ENCODE data around the gene GMCL1.
"Not testable (repeated sequence)": the region's sequence is repeated elsewhere in the genome, so short reads cannot be mapped to it uniquely, and the experiment has no call there.

GMCL1 gene

GRCh38 chr2:69848186-69848790 lies 18.8 kb downstream of the GMCL1 start:
- no peak for DNase-seq (ENCODE audit: low read depth in 3 of 3)

DNA sequence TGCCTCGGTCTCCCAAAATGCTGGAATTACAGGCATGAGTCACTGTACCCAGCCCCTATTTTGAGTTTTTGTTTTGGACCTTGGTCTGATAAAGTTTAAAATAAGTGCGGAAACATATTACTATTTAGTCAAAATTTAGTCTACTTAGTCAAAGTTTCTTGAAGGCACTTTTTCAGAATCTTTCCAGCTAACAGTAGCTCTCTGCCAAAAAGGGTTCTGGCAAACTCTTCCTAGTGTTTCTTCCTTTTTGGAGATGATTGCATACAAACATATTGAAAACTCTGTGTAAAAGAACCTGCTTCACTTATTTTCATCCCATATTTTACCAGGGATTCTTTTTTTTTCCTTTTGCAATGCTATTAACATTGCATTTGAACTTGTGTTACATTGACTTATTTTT lies 28.8 kb downstream of the GMCL1 start:
- no peak for DNase-seq (ENCODE audit: low read depth in 3 of 3)

DNA sequence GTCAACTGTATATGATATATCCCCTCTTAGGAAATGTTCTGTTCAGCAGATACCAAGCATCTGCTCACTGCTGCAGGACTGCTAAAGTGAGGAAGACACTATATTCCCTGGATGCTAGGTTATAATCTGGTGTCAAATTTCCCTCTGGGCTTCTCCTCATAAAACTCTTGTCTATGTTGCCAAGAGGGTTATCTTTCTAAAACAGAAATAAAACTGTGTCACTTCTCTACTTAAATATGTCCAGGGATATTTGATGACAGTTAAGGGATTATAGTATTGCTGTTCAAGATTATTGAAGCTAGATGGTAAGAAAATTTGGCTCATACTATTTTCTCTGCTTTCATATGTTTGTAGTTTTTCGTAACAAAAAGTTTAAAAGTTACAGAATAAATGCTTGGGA lies 33.8 kb downstream of the GMCL1 start:
- no peak for DNase-seq (ENCODE audit: low read depth in 3 of 3)

- no peak for DNase-seq (ENCODE audit: low read depth in 3 of 3)
These were observed 59.0 kb downstream of the GMCL1 start for GRCh38 chr2:69888451-69888850.

- DNase-seq (ENCODE audit: low read depth in 3 of 3) = no peak
These were observed 59.8 kb downstream of the GMCL1 start for GRCh38 chr2:69889302-69889701.

DNA sequence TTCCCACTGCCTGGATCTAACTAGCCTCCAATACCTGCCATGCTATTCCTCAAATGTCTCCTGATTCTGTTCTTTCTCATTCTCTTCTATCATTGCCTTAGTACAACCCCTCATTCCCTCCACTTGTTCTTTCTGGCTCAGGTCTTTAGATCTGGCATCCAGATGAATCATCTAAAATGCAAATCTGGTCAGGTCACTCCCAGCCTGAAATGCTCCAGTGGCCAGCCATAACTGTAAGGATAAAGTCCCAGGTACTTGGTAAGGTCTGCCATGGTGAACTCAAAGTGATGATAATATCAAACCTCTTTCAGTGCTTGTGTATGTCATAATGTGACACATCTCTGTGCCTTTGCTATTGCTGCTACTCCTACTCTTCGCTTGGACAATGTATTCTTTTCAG lies 61.4 kb downstream of the GMCL1 start:
- no peak for DNase-seq (ENCODE audit: low read depth in 3 of 3)

- DNase-seq (ENCODE audit: low read depth in 3 of 3) = not testable (repeated sequence)
These were observed 63.5 kb downstream of the GMCL1 start for GRCh38 chr2:69892838-69893424.

DNA sequence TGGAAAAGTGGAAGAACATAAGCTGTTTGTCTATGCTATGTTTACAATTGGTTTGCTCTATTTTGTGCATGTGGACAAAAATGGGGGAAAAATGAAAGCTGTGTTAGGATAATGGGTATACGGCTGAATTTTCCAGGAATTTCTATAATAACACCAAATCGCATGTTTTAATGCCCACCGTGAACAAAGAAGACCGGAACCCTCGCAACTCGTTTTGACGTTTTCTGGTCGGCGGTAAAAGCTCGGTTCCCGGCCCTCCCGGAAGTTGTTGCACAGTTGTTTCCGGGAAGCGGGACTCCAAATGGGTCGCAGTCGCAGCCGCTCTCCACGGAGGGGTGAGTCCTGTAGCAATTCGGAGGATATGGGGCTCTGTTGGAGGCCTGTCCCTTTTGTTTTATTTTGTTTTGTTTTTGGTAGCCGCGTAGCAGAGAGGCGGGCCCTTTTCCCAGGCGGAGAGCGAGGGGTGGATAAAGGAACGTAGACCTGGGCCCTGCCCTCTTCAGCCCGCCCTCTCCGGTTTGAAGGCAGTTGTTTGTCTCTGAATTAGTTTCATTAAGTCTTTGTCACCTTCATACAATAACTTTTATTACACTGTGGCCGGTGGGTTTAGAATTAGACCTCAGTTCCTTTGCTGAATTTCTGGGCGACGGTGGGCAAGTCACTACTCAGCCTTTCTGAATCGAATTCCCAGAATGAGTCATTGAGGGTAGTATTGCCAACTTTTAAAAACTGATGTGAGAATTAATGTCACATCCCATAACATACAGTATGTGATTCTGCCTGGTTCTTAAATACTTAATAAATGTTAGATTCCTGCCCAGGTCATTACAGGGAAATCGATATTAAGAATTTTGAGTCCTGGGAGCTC lies 64.5 kb downstream of the GMCL1 start, which contains the start of gene SNRNP27:
Gene SNRNP27 (plus strand): TSS at position 273 of the 868 bp plus-strand sequence. CDS start 29 bp downstream, at position 302.
- DNase-seq (ENCODE audit: low read depth in 3 of 3) = peak; percentile 70 to 77 (median 72)

DNA sequence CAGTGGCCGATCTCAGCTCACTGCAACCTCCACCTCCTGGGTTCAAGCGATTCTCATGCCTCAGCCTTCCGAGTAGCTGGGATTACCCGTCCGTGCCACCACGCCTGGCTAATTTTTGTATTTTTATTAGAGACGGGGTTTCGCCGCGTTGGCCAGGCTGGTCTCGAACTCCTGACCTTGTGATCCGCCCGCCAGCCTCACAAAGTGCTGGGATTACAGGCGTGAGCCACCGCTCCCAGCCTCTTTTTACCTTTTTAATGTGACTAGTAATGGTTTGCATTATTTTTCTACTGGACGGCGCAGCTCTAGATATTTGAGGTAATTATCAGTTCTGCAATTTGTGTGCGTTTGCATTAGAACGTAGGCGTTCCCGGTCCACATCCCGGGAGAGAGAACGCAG lies 65.3 kb downstream of the GMCL1 start:
- not testable (repeated sequence) for DNase-seq (ENCODE audit: low read depth in 3 of 3)

- DNase-seq (ENCODE audit: low read depth in 3 of 3) = no peak
These were observed 72.9 kb downstream of the GMCL1 start for GRCh38 chr2:69902213-69902922.

DNA sequence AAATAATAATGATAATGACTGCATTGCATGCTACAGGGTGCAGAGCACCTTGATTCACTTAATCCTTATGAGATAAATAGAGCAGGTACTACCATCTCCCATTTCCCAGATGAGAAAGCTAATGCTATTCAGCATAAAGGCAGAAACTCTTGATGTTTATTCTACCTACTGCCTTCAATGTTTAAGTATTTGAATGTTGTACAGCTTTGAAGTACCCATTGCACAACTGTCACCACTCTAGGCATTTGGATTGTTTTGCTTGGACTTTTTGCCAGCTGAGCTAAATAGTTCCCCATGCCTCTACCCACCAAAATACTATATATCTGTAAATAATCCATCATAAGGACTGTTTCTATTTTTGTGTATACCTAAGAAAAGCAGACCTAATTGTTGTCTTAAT lies 77.8 kb downstream of the GMCL1 start:
- DNase-seq (ENCODE audit: low read depth in 3 of 3) = no peak

DNA sequence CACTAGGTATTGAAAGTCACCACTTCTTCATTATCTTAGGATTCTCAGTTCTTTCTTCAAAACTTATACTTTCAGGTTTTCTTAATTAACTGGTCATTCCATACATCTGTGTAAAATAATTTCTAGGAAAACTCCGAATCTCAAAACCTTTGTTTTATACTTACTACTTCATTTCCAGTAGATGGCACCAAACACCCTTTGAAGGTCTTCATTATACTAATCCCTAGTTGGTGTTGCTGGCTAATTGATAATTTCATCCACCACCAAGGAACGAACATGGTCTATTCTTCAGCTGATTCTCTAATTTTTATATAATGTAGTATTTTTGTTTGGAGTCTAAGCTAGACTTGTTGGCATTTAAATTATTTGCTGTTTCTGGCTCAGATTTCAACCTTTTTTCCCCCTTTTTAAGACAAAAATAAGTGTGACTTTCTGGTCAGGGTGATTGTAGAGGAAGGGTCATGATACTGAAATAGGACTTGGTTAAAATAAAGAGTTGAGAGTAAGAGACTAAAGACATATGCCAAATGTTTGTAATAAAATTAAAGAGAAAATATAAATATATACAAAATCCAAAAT lies 82.6 kb downstream of the GMCL1 start:
- no peak for DNase-seq (ENCODE audit: low read depth in 3 of 3)

DNA sequence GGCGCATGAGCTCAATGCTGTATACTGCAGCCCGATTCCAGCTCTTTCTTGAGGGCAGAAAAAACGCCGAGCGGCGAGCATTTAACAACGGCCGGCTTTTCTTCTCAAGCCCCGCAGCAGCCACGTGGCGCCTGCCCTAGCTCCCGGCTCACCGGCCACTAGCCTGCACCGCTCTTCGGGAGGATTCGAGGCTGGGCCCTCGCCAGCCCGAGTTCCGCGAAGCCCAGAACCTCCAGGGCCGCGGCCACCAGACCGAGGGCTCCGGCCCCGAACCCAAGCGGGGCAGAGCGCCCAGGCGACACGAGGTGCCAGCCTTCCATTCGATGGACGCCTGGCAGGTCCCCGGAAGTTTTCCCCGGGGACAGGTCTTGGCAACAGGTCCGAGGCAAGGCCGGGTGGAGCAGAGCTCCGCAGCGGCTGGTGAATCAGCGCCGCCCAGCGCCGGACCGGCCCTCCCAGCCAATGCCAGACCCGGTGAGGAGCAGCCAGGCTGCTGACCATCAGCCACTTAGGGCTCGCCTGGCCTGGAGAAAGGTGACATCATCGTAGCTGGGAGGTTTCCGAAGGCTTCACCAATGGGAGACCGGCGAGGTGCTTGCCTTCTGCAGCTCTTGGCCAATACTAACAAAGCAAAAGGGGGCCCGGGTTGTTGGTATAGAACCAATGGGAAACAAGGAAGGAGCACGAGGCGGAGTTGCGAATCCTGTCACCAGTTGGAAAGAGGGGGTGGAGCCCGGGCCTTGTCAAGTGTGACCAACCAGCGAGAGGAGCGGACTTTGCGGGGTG lies 84.9 kb downstream of the GMCL1 start:
- DNase-seq (ENCODE audit: low read depth in 3 of 3) = peak in 2 of 3 donors; percentile 99 to 100

DNA sequence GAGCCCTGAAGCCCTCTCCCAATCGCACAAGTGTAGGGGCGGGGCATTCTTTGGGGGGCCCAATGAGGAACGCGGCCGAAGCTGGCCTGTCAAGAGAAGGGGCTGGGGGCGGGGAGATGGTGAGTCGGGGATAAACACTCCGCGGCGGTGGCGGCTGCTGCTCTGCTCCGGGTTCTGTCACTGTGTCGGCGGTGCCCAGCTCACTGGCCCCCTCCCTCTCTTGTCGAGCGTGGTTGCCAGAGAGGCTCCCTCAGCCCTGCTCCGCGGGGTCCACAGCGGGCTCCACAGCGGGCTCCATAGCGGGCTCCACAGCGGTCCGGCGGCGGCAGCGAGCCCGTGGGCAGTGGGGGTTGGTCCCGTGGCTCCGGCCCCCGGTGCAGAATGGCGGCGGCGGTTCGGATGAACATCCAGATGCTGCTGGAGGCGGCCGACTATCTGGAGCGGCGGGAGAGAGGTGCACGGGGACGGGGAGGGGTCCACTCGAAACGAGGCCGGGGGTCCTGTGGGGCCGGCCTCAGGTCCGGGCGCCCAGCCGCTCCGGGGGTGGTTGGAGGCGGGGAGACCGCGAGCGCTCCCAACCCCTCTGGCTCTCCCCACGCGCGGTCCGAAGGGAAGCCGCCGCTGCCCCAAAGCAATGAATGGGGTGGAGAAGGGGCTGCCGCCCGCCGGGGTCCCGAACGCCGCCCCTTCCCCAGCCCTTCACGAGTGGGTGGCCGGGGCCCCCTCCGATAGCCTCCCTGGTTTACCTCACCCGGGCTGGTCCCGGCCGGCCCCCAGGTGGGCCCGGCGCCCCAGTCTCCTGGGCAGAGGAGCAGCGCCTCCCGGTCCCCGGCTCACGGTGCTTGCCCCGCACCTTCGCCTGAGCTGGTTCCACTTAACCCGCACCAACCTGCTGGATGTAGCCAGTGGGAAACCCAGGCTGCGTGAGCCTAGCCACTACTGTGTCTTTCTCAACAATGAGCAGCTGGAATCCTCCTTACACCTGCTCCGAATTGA lies 85.8 kb downstream of the GMCL1 start, which contains the start of gene MXD1:
Gene MXD1 (plus strand): TSS at position 160 of the 996 bp plus-strand sequence. CDS start 222 bp downstream, at position 382.
- peak in 1 of 3 donors; percentile 100 for DNase-seq (ENCODE audit: low read depth in 3 of 3)

DNA sequence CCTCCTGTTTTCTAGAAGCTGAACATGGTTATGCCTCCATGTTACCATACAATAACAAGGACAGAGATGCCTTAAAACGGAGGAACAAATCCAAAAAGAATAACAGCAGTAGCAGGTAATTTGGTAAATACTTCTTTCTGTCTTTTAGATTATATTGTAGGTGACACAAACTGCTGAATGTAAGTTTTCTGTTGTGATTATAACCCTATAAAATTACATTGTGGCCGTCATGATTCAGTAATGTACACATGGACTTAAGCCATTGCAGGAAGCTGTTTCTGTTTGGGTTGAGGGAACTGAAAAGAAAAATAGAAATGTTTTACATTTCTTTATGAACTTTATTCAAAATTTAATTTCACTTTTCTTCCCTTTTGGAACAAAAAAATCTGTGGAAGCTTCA lies 86.6 kb downstream of the GMCL1 start:
- no peak for DNase-seq (ENCODE audit: low read depth in 3 of 3)

- DNase-seq (ENCODE audit: low read depth in 3 of 3) = no peak
These were observed 88.4 kb downstream of the GMCL1 start for GRCh38 chr2:69917852-69918251.

DNA sequence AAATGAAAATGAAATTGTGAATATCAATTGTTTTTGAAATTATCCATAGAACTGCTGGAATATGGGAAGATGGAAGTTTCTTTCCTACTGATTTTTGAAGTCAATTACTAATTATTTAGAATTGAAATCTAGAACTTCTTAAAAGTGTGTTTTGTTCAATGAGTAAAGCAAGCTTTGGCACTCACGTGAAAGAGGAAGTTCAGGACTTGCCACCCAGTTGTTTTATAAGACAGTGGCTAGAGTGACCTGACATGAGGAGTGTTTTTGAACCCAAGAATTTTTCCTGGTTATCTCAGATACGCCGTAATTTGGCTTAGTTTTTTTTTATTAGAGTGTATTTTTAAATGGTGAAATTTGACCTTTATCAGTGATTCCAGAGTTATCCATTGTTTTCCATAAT lies 88.9 kb downstream of the GMCL1 start:
- DNase-seq (ENCODE audit: low read depth in 3 of 3) = no peak

DNA sequence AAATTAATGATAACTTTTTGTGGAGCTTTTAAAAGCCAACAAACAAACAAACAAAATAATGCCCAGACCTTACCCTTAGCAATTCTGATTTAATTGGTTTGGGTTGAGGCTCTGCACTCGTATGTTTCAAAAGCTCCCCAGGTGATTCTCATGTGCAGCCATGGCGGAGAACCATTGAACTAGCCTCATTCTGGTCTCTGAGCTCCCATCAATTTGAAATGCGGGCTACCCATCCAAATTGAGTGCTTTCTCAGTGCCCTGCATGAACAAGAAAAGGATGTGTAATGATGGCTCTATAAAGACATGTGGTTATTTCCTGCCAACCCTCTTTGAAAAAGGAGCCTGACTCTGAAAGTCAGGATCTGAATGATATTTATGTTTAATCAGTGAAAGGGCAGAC lies 93.7 kb downstream of the GMCL1 start:
- no peak for DNase-seq (ENCODE audit: low read depth in 3 of 3)

- DNase-seq (ENCODE audit: low read depth in 3 of 3) = no peak
These were observed 97.5 kb downstream of the GMCL1 start for GRCh38 chr2:69926849-69927515.
